Cardiac fibroblast (primary cell): Measurements from ENCODE around the gene PDE11A.
"Not testable (repeated sequence)": the region's sequence is repeated elsewhere in the genome, so short reads cannot be mapped to it uniquely, and the experiment has no call there.

Experiments used
- DNase-seq, 2 donors: peaks; one replicate each; pipeline versions ENCODE4 v3.0.0 to v3.0.0-alpha.2; 2010; ENCODE audit warnings: low read depth in 2 of 2
- H3K4me3 ChIP-seq, 2 donors: replicated peaks in 1 of 2; 1 replicate in 1 of 2; 2 replicates in 1 of 2; pipeline ENCODE4 v1.5.1; 2011; ENCODE audit warnings: low read depth in 2 of 2, low read length in 2 of 2, mild to moderate bottlenecking in 2 of 2, moderate library complexity in 1 of 2
- TF ChIP-seq, protein P1 (sequence below): IDR thresholded peaks from one replicate; pipeline ENCODE4 v1.5.1; 2011; ENCODE audit warnings: low read depth, mild to moderate bottlenecking, low read length, inconsistent platforms

The PDE11A gene

DNA sequence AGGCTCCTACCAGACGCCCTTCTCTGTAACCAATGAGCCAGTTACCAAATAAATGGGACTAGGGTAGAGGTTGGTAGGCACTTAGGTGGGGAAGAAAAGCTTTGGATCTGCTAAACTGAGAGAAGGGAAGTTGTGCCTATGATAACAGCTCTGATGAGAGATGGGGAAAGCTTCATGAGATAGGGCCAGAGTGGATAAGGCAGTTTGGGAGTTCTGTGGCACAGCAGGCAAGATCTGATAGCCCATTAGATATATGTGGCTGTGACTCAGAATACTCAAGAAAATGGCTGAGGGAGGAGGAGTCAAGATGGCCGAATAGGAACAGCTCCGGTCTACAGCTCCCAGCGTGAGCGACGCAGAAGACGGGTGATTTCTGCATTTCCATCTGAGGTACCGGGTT, 99.8 kb downstream of the PDE11A start:
- TF ChIP-seq, protein P1, sequence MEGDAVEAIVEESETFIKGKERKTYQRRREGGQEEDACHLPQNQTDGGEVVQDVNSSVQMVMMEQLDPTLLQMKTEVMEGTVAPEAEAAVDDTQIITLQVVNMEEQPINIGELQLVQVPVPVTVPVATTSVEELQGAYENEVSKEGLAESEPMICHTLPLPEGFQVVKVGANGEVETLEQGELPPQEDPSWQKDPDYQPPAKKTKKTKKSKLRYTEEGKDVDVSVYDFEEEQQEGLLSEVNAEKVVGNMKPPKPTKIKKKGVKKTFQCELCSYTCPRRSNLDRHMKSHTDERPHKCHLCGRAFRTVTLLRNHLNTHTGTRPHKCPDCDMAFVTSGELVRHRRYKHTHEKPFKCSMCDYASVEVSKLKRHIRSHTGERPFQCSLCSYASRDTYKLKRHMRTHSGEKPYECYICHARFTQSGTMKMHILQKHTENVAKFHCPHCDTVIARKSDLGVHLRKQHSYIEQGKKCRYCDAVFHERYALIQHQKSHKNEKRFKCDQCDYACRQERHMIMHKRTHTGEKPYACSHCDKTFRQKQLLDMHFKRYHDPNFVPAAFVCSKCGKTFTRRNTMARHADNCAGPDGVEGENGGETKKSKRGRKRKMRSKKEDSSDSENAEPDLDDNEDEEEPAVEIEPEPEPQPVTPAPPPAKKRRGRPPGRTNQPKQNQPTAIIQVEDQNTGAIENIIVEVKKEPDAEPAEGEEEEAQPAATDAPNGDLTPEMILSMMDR: no peak
- no peak for DNase-seq
- H3K4me3 ChIP-seq: no peak overlapping the region

DNA sequence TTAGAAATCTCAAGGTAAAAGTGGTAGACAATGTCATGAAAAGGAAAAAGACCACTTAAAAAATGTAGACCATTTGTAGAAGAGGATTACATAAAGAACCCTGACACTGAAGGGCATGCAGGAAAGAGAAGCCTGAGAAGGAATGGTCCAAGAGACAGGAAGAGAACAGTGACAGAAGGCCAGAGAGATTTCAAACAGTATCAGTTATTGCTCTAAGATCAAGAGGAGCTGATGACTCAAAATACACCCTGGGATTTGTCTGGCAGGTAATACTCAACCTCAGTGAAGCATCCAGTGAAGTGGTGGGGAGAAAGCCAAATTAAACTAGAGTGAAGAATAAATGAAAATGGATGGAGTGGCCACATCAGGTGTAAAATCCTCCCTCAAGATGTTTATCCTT, 100.5 kb downstream of the PDE11A start:
- DNase-seq: no peak
- TF ChIP-seq, protein P1: no peak
- H3K4me3 ChIP-seq: no peak overlapping the region

DNA sequence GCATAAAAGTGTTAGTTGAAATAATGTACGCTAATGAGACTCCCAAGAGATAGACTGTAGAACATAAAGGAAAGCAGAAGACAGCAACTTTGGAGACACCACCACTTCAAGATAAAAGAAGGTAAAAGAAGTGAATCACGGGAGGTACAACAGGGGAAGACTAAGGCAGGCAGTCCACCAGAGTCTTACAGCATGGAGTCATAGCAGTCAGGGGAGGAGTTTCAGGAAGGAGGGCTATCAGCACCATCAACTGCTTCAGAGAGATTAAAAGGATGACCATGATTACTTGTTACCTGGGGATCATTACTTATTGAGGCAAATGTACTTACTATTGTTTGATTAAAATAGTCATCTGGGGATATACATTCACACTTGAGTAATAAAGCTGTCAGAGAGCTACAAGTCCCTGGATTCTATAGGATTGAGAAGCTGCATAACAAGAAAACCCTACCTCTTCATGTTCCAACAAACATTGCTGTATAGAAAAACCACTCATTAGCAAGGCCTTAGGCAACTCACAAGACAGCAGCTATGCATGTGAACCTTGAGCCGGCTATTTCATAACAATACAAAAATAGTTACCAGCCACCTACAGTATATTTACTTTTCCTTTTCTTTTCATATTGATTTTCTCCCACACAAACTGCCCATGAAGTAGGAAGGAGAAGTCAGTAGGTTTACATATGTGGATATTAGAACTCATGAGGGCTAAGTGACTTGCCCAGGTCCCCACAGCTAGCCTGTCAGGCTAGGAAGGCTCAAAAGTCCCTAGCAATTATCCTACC, 101.7 kb downstream of the PDE11A start:
- no peak overlapping the region for H3K4me3 ChIP-seq
- TF ChIP-seq, protein P1: no peak
- no peak for DNase-seq

DNA sequence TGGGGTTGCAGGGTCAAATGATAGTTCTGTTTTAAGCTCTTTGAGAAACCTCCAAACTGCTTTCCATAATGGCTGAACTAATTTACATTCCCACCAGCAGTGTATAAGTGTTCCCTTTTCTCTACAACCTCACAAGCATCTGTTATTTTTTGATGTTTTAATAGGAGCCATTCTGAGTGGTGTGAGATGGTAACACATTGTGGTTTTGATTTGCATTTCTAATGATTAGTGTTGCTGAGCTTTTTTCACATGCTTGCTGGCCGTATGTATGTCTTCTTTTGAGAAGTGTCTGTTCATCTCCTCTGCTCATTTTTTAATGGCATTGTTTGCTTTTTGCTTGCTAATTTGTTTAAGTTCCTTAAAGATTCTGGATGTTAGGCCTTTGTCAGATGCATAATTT, 107.7 kb downstream of the PDE11A start:
- no peak overlapping the region for H3K4me3 ChIP-seq
- TF ChIP-seq, protein P1: no peak
- DNase-seq: no peak

DNA sequence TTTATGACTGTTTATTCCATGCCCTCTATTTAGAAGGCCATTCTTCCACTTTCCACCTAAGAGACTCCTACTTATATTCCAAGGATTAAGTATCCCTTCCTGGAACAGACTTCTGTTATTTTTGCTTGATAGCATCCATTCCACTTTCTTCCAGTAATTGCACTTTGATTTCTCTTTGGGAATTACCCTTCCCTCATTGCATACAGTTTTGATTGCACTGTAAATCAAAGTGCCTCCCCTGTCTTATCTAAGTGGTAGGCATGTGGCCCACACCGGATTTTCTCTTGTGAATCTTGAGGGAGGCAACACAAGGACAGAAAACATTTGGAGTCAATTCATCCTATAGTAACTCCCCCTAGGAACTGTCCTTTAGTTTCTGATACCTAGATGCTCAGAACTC, 120.4 kb downstream of the PDE11A start:
- no peak for DNase-seq
- TF ChIP-seq, protein P1: no peak
- H3K4me3 ChIP-seq: no peak overlapping the region

DNA sequence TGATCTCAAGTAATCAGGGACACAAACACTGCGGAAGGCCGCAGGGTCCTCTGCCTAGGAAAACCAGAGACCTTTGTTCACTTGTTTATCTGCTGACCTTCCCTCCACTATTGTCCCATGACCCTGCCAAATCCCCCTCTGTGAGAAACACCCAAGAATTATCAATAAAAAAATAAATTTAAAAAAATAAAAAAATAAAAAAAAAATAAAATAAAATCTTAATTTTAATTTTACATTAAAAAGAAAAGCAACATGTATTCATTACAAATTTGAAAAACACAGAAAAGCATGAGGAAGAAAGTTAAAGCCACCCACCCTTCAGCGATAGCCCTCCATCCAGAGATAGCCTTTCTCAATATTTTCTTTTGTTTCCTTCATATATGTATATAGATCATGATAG, 125.0 kb downstream of the PDE11A start:
- DNase-seq: not testable (repeated sequence)

DNA sequence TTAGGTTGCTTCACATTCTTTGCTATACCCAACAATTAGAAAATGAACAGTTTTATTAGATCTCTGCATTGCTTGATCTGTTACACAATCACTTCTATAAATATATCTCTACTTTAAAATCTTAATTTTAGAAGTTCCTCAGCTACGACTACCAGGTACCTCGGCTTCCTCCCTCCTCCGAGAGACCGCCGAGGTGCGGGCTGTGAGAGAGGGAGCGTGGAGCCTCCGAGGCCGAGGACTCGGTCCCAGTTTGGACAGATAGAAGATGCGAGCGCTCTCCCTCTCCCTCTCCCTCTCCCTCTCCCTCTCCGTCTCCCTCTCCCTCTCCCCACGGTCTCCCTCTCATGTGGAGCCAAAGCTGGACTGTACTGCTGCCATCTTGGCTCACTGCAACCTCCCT, 128.0 kb downstream of the PDE11A start:
- H3K4me3 ChIP-seq, DNase-seq: not testable (repeated sequence)

More for the DNA sequence above, 125.0 kb downstream of the PDE11A start:
- H3K4me3 ChIP-seq: not testable (repeated sequence)

DNA sequence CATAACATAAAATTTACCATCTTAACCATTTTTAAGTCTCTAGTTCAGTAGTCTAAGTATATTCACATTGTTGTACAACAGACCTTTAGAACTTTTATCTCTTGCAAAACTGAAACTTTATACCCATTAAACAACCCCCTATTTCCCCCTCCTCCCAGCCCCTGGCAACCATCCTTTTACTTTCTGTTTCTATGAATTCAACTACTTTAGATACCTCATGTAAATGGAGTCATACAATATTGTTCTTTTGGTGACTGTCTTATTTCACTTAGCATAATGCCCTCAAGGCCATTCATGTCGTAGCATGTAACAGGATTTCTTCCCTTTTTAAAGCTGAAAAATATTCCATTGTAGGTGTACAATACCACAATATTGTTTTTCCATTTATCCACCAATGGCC, 129.8 kb downstream of the PDE11A start:
- no peak overlapping the region for H3K4me3 ChIP-seq
- DNase-seq: no peak
- TF ChIP-seq, protein P1: no peak
